HPDE6-E6E7 (cell line): ENCODE results near the gene IFIT2.
"Not testable (repeated sequence)": the region's sequence is repeated elsewhere in the genome, so short reads cannot be mapped to it uniquely, and the experiment has no call there.

Source experiments
- DNase-seq: peaks from one replicate; pipeline ENCODE4 v3.0.0; 2011; ENCODE audit warnings: missing footprints; ENCODE audit errors: extremely low spot score

The IFIT2 gene

DNA sequence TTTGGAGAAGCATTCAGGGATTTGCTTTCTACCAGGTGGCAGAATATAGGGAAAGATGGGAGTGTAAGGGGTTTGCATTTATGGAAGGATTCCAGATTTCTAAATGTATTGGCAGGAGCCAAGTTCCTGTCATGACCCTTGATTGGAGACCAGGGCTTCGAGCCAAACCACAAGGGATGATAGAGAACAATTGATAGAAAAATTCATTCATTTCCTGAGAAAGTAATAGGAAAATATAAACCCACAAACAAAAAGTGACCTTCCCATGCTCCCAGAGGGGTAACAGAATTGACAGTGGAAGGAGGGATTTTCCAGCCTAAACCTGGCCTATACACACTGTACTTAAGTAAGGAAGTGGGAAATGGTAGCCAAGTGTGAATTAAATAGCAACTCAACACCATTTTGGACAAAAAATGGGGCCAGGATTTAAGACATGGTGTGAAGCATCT lies 22.4 kb upstream of the IFIT2 start:
- no peak for DNase-seq

DNA sequence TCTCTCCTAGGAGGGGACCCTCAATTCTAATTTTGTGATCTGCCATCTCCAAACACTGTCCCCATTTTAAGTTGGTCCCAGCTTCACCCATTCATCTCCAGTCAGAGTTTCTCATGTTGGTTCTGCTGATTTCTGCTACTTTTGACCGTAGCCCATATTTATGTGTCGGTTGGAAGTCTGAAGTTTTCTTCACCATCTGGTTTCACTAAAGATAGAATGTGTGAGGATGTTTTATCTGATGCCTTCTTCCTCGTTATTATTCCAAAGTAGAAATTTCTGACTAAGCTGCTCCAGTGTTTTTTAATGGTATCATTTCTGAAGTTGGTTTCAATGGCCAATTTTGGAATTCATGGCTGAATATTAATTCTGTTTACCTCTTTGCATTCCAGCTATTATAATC lies 21.3 kb upstream of the IFIT2 start:
- DNase-seq, result no peak

DNA sequence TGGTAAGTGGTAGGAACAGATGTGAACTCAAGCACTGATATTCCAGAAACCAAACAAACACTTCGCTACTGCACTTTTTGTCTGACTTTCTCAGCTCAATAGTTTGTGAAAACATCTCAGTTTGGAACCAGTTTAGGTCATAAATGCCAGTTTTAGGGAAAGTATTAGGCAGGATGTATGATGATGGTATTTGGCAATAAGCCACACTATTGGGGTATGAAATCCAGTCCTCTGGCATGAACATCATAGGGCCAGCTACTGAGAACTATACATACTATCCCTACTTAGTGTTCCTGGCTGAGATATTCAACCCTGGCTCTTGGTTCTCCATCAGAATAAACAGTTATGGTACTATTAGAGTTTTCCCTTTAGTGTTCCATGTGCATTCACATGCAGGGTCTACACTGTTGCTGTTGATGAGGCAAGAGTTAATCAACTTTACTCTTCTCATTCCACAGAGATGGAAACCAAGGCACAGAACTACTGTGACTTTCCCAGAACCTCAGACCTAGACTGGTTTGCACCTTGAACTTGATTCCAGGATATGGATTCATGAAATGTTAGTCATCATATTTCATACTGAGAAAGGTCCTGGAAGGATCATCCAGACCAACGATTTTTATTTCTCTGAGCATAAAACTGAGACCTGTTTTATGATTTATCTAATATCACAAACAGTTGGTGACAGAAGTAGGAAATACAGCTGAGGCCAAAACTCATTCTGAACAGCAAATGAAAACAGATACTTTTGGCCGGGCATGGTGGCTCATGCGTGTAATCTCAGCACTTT lies 20.0 kb upstream of the IFIT2 start:
- DNase-seq, result no peak

DNA sequence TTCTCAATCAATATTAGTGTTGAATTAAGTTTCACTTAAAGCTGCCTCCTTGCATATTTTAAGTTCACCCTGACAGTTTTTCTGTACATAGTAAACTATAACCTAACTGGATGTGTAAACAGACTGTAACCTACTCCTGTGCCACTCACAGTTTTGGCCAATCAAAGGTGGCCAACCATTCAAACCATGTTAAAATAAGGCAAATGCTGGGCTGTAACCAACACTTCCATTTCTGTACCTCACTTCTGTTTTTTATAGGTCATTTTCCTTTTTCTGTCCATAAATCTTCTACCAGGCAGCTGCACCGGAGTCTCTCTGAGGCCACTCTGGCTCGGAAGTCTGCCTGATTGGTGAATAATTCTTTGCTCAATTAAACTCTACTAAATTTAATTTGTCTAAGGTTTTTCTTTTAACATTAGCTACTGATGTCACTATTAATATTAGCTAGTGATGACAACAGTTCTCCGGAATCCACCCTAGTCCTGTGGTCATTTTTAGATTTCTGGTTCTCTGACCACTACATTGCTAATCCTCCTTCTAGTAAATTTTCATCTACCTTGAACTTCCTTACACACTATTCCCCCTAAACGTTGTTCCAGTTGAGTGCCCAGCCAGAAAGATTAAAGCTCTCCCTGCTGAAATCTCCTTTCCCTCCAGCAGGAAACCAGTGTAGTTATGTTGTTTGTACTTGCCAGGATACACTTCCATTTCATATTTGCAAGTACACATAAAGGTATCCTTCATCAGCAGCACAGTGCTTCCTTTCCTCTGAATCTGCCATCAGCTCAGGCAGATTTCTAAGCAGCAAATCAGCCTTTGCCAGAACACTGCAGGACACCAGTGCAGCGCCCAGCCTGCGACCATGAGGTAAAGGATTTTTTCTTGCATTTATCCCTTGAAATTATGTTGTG lies 18.6 kb upstream of the IFIT2 start:
- no peak for DNase-seq

DNA sequence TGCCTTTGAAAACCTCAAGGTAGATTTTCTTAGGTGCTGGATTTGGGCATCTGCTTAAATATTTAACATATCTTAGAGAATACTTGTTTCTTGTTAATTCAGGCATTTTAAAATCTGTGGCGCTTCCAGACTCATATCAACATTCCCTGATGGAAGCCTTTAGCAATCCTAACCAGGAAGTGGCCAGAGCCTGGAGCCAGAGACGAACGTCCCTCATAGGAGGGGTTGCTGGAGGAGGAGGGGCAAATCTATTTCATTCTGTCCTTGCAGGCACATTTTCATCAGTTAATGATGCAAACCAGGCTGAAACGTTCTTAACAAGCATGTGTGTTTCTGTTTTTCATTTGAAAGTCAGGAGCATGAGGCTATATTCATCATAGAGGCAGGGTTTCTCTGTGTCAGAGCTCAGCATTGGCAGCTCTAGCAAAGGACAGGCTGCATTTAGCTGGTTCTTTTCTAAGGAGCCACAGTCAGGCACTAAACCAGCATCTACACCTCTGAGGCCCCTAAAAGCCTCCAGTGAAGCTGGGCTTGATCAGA lies 17.8 kb upstream of the IFIT2 start:
- no peak for DNase-seq

DNA sequence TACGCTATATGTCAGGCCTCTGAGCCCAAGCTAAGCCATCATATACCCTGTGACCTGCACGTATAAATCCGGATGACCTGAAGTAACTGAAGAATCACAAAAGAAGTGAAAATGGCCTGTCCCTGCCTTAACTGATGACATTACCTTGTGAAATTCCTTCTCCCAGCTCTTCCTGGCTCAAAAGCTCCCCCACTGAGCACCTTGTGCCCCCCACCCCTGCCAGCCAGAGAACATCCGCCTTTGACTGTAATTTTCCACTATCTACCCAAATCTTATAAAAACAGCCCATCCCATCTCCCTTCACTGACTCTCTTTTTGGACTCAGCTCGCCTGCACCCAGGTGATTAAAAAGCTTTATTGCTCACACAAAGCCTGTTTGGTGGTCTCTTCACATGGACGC lies 17.1 kb upstream of the IFIT2 start:
- not testable (repeated sequence) for DNase-seq

DNA sequence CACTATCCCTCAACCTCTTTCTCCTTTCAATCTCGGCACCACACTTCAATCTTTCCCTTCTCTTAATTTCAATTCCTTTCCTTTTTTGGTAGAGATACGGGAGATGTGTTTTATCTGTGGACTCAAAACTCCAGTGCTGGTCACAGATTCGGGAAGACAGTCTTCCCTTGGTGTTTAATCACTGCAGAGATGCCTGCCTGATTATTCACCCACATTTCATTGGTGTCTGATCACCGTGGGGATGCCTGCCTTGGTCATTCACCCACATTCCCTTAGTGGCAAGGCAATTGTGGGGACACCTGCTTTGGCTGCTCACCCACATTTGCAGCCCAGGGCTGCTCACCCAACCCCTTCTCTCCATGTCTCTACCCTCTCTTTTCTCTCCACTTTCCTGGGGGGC lies 16.5 kb upstream of the IFIT2 start:
- not testable (repeated sequence) for DNase-seq

DNA sequence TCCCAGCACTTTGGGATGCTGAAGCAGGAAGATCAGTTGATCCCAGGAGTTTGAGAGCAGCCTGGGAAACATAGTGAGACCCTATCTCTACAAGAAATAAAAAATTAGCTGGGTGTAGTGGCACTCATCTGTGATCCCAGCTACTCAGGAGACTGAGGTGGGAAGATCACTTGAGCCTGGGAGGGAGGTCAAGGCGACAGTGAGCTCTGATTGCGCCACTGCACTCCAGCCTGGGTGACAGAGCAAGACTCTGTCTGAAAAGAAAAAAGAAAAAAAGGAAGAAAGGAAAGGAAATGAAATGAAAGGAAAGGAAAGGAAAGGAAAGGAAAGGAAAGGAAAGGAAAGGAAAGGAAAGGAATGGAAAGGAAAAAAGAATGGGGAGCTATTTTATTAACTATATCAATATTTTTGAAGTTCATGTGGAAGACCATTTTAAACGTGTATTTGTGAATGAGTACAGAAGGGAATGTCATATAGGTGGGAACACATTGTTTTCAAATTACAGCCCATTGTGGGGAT lies 7.1 kb upstream of the IFIT2 start:
- no peak for DNase-seq

DNA sequence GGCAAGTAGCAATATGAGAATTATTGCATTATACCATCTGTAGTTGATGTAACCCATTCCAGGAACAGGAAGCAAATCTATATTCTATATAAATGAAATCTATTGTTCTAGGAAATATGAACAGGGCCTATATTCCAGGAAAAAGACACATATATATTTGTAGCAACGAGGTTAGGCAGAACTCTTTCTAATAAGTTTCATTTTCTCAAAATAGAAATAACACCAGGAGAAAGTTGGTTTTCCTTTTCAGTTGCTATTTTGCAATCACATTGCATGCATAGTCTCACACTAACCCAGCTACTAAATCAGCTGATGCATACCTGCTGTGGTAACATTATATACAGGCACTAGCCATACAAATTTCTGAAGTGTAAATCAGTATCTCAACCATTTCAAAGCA lies 6.2 kb upstream of the IFIT2 start:
- DNase-seq, result no peak

DNA sequence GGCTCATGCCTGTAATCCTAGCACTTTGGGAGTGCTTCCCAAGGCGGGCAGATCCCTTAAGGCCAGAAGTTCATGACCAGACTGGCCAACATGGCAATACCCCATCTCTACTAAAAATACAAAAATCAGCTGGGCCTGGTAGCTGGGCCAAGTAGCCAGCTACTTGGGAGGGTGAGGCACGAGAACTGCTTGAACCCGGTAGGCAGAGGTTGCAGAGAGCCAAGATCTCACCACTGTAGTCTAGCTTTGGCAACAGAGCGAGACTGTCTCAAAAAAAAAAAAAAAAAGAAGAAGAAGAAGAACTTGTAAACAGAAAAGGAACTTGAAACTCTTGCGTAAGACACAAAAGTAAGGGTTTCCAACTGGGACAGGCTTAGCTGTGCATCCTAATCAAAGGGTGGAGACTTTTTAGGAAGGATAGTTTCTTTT lies 5.6 kb upstream of the IFIT2 start:
- DNase-seq, result no peak

DNA sequence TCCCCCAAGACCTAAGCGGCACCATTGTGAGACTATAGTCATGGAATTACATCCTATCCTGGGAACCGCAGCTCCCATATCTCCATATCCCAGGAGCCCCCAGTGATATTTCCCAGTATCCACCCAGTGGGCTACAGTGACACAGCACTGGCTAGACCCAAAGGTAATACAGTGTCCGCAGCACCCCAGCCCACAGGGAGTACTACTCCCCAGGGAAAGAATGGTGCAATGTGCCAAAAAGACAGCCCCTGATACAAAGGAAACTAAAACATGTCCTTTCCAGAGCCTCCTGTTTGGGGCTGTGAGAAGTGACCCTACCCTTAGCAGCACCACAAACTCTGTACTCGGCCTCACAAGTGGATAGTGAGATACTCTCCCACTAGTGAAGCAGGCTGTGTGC lies 4.5 kb upstream of the IFIT2 start:
- no peak for DNase-seq

DNA sequence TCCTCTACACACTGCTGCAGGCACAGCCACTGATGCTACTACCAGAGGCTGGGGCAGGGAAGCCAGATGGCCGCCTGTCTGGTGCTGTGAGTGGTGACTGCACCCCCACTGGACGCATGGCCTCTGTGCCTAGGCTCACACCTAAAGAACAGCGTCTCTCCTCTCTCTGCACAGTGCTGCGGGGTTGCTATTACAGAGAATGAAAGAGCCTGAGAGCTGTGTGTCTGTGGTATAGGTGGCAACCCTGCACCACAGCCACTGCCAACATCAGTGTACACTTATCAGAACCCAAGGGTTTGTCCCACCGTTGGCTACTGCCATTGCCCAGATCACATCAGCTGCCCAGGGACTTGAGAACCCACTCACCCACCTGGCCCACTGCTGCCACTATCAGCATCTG lies 4.1 kb upstream of the IFIT2 start:
- DNase-seq, result no peak

DNA sequence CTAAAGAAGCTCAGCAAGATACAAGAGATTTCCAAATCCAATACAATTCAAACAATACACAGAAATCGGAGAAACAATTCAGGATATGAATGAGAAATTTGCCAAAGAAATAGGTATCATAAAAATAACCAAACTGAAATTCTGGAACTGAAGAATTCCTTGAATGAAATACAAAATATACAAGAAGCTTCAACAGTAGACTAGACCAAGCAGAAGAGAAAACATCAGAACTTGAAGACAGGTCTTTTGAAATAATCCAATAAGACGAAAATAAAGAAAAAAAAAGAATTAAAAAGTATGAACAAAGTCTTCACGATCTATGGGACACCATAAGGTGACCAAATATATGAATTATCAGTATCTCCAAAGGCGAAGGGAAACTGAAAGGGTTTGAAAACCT lies 2.8 kb upstream of the IFIT2 start:
- no peak for DNase-seq

DNA sequence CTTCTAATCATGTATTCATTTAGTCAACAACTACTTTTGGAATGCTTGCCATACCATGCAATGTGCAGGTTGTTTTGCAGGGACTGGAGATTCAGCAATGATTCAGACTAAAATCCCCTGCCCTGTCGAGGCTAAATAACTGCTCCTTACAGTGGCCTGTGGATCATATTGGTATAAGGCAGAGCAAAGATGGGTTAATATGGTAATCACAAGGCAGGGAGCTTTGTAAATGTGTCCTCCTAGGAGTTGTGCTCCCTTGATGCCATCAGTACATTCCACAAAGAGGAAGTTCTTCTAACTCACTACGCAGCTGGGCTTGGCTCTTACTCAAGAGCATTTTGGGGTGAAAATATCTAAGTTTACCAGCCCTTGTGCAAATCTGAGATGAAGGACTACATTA lies 614 bp upstream of the IFIT2 start:
- DNase-seq, result no peak

DNA sequence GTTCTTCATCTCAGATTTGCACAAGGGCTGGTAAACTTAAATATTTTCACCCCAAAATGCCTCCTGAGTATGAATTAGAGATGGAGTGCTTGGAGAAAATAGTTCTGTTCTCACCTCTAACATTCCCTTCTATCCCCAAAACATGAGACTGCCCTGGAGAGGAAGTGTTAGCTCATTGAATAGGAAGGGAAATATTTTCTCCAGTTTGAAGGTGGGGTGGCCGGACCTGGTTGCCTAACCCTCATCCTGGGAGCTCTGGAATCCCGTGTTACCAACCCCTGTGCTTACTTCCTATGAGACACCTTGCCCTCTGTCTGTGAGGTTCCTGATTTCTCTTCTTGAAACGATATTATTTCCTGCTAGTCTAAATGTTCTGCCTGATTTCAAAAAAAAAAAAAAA lies 779 bp downstream of the IFIT2 start:
- DNase-seq, result no peak

DNA sequence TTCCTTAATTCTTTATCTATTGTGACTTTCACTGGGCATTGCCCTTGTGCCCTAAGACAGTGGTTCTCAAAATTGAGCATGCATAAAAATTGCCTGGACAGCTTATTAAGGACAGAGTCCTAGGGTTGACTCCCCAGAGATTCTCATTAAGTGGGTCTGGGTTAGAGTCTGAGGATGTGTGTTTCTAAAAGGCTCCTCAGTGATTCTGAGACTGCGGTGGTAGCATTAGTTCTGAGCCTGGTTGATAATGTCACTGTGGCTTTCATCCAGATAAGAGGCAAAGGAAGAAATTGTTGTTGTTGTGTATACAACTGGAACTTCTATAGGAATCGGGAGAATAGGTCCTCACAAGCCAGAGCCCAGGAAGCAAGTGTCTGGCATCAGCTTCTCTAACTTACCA lies 1.3 kb downstream of the IFIT2 start:
- DNase-seq, result no peak

DNA sequence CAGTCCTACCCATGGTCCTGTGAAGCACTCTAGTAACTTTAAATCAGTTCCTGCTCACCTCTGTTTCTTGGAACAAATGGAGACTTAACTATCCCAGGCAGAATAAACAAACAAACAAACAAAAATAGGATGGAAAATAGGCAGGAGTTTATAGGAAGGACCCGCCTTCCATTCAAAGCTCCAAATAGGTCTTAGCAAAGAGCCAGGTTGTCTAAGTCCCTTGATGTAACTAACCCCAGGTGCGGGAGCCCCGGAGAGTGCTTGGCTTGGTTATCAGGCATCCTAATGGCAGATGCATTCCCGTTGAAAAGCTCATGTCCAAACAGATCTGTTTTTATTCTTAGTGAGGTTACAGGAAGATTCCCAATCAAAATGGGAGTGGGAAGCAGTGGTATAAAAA lies 2.2 kb downstream of the IFIT2 start:
- no peak for DNase-seq

DNA sequence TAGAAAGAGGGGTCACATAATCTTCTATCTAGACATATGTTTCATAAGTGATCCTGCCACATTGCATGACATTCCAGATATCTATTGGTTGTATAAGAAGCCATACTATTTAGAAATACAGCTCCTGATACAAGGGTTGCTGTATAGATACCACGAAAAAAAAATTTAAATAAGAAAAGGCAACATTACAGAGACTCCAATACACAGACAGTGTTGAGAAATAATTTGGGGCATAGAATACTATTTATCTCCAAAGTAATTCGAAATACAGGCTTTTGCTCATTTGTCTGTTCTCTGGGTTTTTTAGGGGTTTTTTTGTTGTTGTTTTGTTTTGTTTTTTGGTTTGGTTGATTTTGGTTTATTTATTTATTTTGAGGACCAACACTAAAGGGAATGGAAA lies 2.6 kb downstream of the IFIT2 start:
- no peak for DNase-seq

DNA sequence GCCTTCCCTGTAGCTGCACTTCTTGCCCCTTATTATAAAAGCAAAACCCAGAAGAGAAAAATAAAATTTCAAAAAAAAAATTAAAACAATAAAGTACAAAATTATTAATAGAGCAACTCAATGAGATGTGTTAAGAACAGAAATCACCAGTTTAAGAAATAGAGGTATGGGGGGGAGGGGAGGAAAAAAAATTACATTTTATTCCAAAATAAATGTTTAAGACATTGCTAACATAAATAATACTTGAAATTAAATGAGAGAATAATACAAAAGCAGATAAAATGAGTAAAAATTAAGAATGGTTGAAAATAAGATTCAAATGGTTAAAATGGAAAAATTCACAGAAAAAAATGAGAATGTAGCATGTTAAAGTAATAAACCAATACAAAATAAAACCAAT lies 3.1 kb downstream of the IFIT2 start:
- no peak for DNase-seq

DNA sequence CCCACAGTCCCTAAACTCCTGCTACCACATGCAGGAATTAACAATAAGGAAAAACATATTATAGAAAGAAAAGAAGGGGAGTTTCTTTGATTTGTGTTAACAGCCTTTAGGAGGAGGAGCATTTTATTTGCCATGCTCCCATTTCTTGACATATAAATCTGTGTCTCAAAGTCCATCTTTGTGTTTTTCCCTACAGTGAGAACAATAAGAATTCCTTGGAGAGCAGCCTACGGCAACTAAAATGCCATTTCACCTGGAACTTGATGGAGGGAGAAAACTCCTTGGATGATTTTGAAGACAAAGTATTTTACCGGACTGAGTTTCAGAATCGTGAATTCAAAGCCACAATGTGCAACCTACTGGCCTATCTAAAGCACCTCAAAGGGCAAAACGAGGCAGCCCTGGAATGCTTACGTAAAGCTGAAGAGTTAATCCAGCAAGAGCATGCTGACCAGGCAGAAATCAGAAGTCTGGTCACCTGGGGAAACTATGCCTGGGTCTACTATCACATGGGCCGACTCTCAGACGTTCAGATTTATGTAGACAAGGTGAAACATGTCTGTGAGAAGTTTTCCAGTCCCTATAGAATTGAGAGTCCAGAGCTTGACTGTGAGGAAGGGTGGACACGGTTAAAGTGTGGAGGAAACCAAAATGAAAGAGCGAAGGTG lies 4.1 kb downstream of the IFIT2 start:
- DNase-seq, result no peak

DNA sequence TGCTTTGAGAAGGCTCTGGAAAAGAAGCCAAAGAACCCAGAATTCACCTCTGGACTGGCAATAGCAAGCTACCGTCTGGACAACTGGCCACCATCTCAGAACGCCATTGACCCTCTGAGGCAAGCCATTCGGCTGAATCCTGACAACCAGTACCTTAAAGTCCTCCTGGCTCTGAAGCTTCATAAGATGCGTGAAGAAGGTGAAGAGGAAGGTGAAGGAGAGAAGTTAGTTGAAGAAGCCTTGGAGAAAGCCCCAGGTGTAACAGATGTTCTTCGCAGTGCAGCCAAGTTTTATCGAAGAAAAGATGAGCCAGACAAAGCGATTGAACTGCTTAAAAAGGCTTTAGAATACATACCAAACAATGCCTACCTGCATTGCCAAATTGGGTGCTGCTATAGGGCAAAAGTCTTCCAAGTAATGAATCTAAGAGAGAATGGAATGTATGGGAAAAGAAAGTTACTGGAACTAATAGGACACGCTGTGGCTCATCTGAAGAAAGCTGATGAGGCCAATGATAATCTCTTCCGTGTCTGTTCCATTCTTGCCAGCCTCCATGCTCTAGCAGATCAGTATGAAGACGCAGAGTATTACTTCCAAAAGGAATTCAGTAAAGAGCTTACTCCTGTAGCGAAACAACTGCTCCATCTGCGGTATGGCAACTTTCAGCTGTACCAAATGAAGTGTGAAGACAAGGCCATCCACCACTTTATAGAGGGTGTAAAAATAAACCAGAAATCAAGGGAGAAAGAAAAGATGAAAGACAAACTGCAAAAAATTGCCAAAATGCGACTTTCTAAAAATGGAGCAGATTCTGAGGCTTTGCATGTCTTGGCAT lies 4.8 kb downstream of the IFIT2 start:
- no peak for DNase-seq
